OCI-LY1 (cell line): ENCODE results near the gene ST6GALNAC3.

Experiments used
- H2AFZ ChIP-seq: fragments of 200-600 bp; sonication (generic), shearing (Covaris generic); 2 replicates; pipeline ENCODE4 v1.6.0; 2014; ENCODE audit warnings: antibody characterized with exemption, mild to moderate bottlenecking, low read length
- H3F3A ChIP-seq: fragments of 200-600 bp; sonication (generic), shearing (Covaris generic); 2 replicates; pipeline ENCODE4 v1.6.0; 2014; ENCODE audit warnings: mild to moderate bottlenecking, antibody characterized with exemption, low read length, moderate library complexity; ENCODE audit not compliant: insufficient read depth
- H3K27ac ChIP-seq: fragments of 200-600 bp; sonication (generic); 2 replicates; pipeline ENCODE4 v1.5.1; 2014; ENCODE audit warnings: low read length, mixed run types, mild to moderate bottlenecking, low read depth; ENCODE audit not compliant: poor library complexity, severe bottlenecking
- H3K27me3 ChIP-seq: fragments of 200-600 bp; sonication (generic); 2 replicates; pipeline ENCODE4 v1.6.0; 2014; ENCODE audit warnings: antibody characterized with exemption, mild to moderate bottlenecking, low read length, moderate library complexity; ENCODE audit not compliant: insufficient read depth
- H3K36me3 ChIP-seq: fragments of 200-600 bp; sonication (generic); 2 replicates; pipeline ENCODE4 v1.6.1; 2014; ENCODE audit warnings: mild to moderate bottlenecking, antibody characterized with exemption, low read length, moderate library complexity, mixed read lengths; ENCODE audit not compliant: insufficient read depth
- H3K4me1 ChIP-seq: fragments of 200-600 bp; sonication (generic); 2 replicates; pipeline ENCODE4 v1.5.1; 2014; ENCODE audit warnings: mild to moderate bottlenecking, low read length, moderate library complexity; ENCODE audit not compliant: insufficient read depth, severe bottlenecking
- H3K4me2 ChIP-seq: fragments of 200-600 bp; sonication (generic), shearing (Covaris generic); 2 replicates; pipeline ENCODE4 v1.6.1; 2014; ENCODE audit warnings: low read length
- H3K4me3 ChIP-seq: fragments of 200-600 bp; sonication (generic); 2 replicates; pipeline ENCODE4 v1.5.1; 2014; ENCODE audit warnings: low read length, low read depth, mild to moderate bottlenecking, mixed read lengths; ENCODE audit not compliant: poor library complexity, severe bottlenecking
- H3K79me2 ChIP-seq: fragments of 200-600 bp; shearing (Covaris generic); 2 replicates; pipeline ENCODE4 v1.6.1; 2016; ENCODE audit warnings: mixed run types, low read length, mixed read lengths; ENCODE audit not compliant: insufficient read depth
- H3K9ac ChIP-seq: fragments of 200-600 bp; sonication (generic), shearing (Covaris generic); 2 replicates; pipeline ENCODE4 v1.6.1; 2014; ENCODE audit warnings: mild to moderate bottlenecking, low read length, mixed read lengths
- H3K9me2 ChIP-seq: fragments of 200-600 bp; sonication (generic), shearing (Covaris generic); 2 replicates; pipeline ENCODE4 v1.6.1; 2014; ENCODE audit warnings: low read depth, mild to moderate bottlenecking, low read length, mixed read lengths
- H3K9me3 ChIP-seq: fragments of 200-600 bp; shearing (Covaris generic); 2 replicates; pipeline ENCODE4 v1.6.1; 2014; ENCODE audit warnings: low read length, mixed read lengths
- H4K20me1 ChIP-seq: fragments of 200-600 bp; sonication (generic), shearing (Covaris generic); 2 replicates; pipeline ENCODE4 v1.6.0; 2016; ENCODE audit warnings: mild to moderate bottlenecking, low read length; ENCODE audit not compliant: insufficient read depth
- EZH2 ChIP-seq: fragments of 200-600 bp; sonication (generic), shearing (Covaris generic); IDR thresholded peaks from 2 replicates; pipeline ENCODE4 v1.8.0; 2017; ENCODE audit warnings: borderline replicate concordance, mixed run types, mild to moderate bottlenecking, antibody characterized with exemption, low read length, moderate library complexity, mixed read lengths
- TF ChIP-seq, protein P1 (sequence below): fragments of 200-600 bp; sonication (generic), shearing (Covaris generic); IDR thresholded peaks from 2 replicates; pipeline ENCODE4 v1.5.1; 2017; ENCODE audit warnings: mild to moderate bottlenecking, antibody characterized with exemption, low read length, moderate library complexity, mixed read lengths

The ST6GALNAC3 gene

DNA sequence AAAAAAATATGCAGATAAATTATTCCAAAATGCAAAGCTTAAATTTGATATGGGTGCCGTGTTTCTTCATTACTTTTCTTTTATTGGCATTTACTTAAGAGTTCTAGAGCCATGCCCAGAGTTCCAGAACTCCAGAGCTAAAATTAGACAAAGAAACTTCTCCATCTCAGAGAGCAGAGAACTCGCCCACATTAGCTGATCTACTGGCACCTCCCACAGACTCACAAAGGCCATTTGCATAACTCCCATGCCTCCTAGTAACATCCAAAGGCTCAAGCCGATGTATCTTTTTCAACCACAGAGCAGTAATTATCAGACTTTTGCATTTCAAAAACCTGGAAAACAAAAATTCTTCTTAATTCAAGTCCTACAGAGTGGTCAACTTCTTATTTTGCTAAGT is 468.9 kb downstream of the ST6GALNAC3 start:
- TF ChIP-seq, protein P1, sequence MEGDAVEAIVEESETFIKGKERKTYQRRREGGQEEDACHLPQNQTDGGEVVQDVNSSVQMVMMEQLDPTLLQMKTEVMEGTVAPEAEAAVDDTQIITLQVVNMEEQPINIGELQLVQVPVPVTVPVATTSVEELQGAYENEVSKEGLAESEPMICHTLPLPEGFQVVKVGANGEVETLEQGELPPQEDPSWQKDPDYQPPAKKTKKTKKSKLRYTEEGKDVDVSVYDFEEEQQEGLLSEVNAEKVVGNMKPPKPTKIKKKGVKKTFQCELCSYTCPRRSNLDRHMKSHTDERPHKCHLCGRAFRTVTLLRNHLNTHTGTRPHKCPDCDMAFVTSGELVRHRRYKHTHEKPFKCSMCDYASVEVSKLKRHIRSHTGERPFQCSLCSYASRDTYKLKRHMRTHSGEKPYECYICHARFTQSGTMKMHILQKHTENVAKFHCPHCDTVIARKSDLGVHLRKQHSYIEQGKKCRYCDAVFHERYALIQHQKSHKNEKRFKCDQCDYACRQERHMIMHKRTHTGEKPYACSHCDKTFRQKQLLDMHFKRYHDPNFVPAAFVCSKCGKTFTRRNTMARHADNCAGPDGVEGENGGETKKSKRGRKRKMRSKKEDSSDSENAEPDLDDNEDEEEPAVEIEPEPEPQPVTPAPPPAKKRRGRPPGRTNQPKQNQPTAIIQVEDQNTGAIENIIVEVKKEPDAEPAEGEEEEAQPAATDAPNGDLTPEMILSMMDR, result no peak
- TF ChIP-seq EZH2, result no peak
- Histone ChIP-seq H3K4me3 (no peak overlapping the region), H3K36me3 (no peaks in the 10 kb centered on the region), H4K20me1 (no peaks in the 10 kb centered on the region), H2AFZ (no peak overlapping the region), H3K79me2 (no peaks in the 10 kb centered on the region), H3K4me1 (no peaks in the 10 kb centered on the region), H3K9me3 (no peaks in the 10 kb centered on the region), H3K9me2 (no peaks in the 10 kb centered on the region), H3K27ac (no peak overlapping the region), H3K4me2 (no peak overlapping the region), H3K27me3 (no peaks in the 10 kb centered on the region), H3K9ac (no peak overlapping the region), H3F3A (no peaks in the 10 kb centered on the region)

DNA sequence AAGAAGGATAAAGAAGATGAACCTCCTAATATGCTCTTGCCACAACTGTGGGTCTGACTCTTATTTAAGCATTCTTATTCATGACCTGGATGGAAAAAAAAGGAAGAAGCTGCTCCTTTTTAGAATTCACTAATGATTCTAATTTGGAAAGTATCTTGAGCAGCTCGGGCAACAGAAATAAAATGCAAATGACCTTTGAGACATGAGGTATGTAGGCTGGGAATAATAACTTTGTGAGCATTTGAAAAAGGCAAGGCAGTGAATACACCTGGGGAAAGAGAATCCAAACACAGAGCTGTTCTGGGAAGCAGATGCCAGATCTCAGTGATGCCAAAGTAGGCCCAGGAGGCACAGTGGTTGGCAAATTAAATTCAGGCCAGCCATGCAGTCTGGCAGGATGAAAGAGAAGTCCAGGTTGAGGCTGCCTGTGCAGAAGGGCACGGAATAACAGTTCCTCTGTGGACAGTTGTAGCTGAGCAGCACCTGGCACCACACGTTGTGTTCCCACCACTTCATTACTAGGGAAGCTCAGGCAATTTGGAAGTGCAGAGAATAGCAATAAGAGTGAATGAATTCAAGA is 471.9 kb downstream of the ST6GALNAC3 start:
- no peaks in the 10 kb centered on the region for H3K27me3 ChIP-seq
- no peaks in the 10 kb centered on the region for H3K9me3 ChIP-seq
- H3K79me2 ChIP-seq, result no peaks in the 10 kb centered on the region
- H3K4me1 ChIP-seq, result no peaks in the 10 kb centered on the region
- no peaks in the 10 kb centered on the region for H3F3A ChIP-seq
- no peaks in the 10 kb centered on the region for H4K20me1 ChIP-seq
- no peak overlapping the region for H3K4me3 ChIP-seq
- H3K4me2 ChIP-seq, result no peak overlapping the region
- H3K9ac ChIP-seq, result no peak overlapping the region
- H2AFZ ChIP-seq, result no peak overlapping the region
- no peaks in the 10 kb centered on the region for H3K9me2 ChIP-seq
- no peak for TF ChIP-seq EZH2
- TF ChIP-seq, protein P1, result no peak
- no peak overlapping the region for H3K27ac ChIP-seq
- no peaks in the 10 kb centered on the region for H3K36me3 ChIP-seq

DNA sequence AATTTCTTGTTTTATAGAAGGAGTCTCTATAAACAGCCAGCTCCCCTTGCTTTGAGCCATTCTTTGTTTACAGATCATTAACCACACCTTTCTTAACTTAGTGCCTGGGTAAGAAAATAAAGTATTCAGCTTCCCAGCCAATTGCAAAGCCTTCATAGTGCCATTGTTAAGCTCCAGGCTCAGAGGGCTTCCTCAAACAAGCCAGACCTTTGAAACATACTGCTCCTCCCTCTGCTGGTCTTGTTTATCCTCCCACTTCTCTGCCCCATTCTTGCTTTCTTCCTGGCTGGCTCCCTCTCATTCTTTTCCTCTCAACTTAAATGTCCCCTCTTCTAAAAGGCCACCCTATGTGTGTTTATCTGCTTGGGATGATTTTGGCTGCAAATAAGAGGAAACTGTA is 473.4 kb downstream of the ST6GALNAC3 start:
- H2AFZ ChIP-seq, result no peak overlapping the region
- H3K79me2 ChIP-seq, result no peaks in the 10 kb centered on the region
- no peak overlapping the region for H3K27ac ChIP-seq
- no peak overlapping the region for H3K4me3 ChIP-seq
- H3K27me3 ChIP-seq, result no peaks in the 10 kb centered on the region
- TF ChIP-seq, protein P1, result no peak
- TF ChIP-seq EZH2, result no peak
- H3K9me2 ChIP-seq, result no peaks in the 10 kb centered on the region
- no peaks in the 10 kb centered on the region for H3F3A ChIP-seq
- no peaks in the 10 kb centered on the region for H4K20me1 ChIP-seq
- H3K4me2 ChIP-seq, result no peak overlapping the region
- no peaks in the 10 kb centered on the region for H3K36me3 ChIP-seq
- no peak overlapping the region for H3K9ac ChIP-seq
- H3K9me3 ChIP-seq, result no peaks in the 10 kb centered on the region
- no peaks in the 10 kb centered on the region for H3K4me1 ChIP-seq
